ENCODE data around the gene MEF2C.

DNA sequence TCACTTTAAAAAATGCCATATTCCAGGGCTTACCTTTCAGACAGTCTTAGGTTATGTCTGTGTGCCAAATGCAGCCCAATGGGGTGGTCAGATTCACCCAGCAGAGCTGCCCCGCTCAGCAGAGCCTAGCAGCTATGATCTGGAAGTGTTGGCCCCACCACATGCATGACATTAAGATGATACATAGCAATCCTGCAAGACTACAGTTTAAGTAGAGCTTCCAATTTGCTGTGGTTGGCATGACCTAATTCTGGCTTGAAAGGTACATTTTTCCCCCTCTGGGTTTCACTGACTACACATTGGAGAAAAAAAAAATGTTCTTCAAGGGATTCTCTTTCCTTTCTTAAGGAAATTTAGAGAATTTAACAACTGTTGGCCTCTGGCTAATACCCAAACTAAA, 22.5 kb downstream of the MEF2C start:
- TF ChIP-seq, protein P1, sequence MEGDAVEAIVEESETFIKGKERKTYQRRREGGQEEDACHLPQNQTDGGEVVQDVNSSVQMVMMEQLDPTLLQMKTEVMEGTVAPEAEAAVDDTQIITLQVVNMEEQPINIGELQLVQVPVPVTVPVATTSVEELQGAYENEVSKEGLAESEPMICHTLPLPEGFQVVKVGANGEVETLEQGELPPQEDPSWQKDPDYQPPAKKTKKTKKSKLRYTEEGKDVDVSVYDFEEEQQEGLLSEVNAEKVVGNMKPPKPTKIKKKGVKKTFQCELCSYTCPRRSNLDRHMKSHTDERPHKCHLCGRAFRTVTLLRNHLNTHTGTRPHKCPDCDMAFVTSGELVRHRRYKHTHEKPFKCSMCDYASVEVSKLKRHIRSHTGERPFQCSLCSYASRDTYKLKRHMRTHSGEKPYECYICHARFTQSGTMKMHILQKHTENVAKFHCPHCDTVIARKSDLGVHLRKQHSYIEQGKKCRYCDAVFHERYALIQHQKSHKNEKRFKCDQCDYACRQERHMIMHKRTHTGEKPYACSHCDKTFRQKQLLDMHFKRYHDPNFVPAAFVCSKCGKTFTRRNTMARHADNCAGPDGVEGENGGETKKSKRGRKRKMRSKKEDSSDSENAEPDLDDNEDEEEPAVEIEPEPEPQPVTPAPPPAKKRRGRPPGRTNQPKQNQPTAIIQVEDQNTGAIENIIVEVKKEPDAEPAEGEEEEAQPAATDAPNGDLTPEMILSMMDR (conservative IDR thresholded peaks at IDR 0.05 in 1 of 2, IDR thresholded peaks at IDR 0.05 in 1 of 2; ENCODE audit: low read depth in 1 of 2, low read length in 2 of 2) = no peak
- no peak for TF ChIP-seq EZH2 (IDR thresholded peaks at IDR 0.05; ENCODE audit: low read length, missing control alignments)
